HG02798 (cell line): ENCODE data around the gene KLHDC10.
"Not testable (repeated sequence)": the region's sequence is repeated elsewhere in the genome, so short reads cannot be mapped to it uniquely, and the experiment has no call there.

Source experiments
- ATAC-seq: cut with Tn5 transposase; IDR thresholded peaks from one replicate; pipeline ENCODE4 v1.9.1; 2021; ENCODE audit warnings: mild to moderate bottlenecking; ENCODE audit not compliant: unreplicated experiment, poor library complexity

The KLHDC10 gene

DNA sequence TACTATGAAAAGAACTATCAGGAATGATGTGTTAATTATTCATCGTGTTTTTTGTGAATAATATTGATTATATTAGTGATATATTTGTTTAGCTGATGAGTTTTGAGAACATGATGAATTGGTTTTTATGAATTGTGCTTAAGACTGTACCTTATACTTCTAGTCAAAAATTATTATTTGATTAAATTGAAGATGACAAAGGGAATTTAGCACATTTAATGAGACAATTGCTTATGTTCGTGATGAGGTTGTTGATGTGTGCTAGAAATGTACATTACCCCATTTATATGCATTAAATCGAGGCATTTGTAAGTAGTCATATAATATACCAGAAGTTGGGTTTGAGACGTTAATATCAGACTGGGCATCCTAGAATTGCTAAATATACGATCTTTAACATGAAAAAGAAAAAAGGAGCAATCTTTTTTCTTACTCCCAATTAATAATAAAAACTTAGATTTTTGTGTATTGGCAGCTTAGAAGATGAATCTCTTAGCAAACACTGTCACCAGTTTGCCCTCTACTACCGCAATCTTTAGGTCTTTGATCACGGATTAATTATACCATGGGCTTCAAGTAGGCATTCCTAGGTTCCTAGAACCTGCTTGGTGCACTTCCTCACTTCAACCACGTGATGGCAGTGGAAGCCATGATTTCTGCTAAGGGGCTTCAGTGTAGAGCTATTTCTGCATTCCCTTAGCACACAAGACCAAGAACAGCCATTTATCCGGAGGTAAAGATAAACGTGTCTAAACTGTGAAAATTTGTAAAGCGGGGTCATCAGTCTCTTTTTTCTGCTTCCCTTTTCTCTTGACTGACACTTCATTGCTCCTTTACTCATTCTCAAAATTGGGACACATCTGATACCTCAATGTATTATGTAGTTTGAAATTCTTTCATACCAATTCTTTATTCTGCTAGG, 1.6 kb downstream of the KLHDC10 start:
- ATAC-seq, result no peak

DNA sequence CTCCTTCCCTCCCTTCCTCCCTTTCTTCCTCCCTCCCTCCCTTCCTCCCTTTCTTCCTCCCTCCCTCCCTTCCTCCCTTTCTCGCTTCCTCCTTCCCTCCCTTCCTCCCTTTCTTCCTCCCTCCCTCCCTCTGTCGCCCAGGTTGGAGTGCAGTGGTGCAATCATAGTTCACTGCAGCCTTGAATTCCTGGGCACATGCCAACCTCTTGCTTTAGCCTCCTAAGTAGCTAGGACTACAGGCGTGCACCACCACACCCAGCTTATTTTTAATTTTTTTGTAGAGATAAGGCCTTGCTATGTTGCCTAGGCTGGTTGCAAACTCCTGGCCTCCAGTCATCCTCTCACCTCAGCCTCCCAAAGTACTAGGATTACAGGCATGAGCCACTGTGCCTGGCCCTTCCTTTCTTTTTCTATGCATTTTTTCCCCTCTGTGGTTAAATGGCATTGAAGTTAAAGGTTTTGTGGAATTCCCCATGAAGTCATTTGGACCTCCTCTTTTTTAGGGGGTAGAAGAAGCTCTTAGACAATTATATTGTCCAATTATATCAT, 9.6 kb downstream of the KLHDC10 start:
- ATAC-seq, result no peak

- not testable (repeated sequence) for ATAC-seq
Measured at GRCh38 chr7:130083497-130083896, 13.2 kb downstream of the KLHDC10 start.

DNA sequence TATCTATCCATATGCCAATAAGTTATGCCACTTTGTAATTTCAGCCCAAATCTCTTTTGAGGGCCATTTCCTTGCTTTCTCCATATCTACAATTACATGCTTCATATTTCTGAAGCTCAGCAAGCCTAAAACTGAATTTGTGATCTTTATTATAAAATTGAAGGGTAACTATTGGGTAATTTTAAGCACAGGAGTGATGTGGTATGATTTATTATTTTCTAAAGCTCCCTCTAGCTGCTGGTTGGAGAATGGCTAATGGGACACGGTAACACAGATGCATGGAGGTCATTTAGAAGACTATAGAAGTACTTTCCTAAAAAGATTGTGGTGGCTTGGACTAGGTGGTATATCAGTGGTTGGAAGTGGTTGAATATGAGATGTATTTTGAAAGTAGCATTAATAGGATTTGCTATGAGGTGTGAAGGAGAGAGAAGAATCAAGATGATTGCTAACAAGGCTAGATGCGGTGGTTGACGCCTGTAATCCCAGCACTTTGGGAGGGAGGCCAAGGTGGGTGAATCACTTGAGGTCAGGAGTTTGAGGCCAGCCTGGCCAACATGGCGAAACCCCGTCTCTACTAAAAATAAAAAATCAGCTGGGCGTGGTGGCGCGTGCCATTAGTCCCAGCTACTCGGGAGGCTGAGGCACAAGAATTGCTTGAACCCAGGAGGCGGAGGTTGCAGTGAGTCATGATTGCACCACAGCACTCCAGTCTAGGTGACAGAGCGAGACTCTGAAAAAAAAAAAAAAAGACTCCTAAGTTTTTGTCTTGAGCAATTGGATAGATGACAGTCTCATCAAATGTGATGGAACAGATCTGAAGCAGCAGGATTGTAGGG, 13.9 kb downstream of the KLHDC10 start:
- no peak for ATAC-seq

DNA sequence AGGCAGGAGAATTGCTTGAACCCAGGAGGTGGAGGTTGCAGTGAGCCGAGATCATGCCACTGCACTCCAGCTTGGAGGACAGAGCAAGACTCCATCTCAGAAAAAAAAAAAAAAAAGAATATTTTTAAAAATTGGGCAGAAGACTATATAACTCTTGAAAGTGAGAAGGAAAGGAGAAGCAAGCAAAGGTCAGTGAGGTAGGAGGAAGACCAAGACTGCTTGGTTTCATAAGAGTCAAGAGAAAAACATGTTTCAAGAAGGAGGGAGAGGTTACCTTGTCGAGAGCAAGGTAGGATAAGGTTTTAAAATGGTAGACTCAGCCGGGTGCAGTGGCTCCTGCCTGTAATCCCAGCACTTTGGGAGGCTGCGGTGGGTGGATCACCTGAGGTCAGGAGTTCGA, 14.9 kb downstream of the KLHDC10 start:
- not testable (repeated sequence) for ATAC-seq

GRCh38 chr7:130086938-130087337, 16.6 kb downstream of the KLHDC10 start:
- no peak for ATAC-seq

DNA sequence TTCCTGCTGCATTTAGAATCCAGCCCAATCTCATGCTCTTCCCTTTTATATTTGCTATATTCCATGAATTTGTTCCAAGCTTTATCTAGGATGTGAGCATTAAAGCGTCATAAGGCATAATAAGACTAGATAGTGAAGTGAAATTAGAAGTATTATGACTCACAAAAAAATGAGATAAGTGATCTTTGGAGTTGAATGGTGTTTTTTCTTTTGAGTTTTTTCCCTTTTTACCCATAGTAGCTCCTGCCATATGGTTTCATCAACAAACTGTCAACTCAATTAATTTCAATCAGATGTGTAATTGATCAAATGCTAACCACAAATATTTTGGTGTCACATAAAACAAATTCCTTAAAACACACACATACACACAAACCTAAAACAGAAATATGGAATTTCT, 17.0 kb downstream of the KLHDC10 start:
- no peak for ATAC-seq

- no peak for ATAC-seq
Measured at GRCh38 chr7:130090745-130091532, 20.6 kb downstream of the KLHDC10 start.

DNA sequence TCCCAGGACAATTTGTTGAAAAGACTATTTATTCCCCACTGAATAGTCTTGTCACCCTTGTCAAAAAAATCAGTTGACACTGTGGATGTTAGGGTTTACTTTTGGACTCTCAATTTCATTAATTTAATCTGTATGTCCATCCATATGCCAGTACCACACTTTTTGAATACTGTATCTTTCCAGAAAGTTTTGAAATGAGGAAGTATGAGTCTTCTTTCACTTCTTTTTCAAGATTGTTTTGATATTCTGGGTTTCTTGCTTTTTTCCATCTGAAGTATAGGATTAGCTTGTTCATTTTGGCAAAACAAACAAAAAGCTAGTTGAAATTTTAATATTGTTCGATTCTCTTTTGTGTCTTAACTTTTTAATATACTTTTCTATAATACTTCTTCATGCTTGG, 21.7 kb downstream of the KLHDC10 start:
- ATAC-seq, result no peak

DNA sequence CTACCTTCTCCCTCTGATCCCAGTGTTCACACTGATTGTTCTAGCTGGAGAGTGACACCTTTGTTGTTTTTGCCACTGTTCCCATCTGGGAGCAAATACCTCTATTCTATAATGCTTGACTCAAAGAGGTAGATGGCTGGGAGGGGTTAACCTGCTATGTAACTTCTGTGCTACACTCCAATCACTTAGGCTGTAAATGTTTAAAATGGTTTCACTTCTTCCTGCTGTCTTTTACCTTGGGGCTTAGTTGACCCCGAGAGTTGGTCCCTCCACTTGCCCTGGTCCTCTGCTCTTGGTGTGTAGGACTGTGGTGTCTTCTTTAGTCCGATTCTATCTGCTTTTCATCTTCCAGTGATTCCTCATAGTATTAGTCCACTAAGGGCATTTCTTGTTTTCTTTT, 22.3 kb downstream of the KLHDC10 start:
- ATAC-seq, result no peak

- no peak for ATAC-seq
Measured at GRCh38 chr7:130095812-130096211, 25.5 kb downstream of the KLHDC10 start.

GRCh38 chr7:130096243-130096827, 26.0 kb downstream of the KLHDC10 start:
- no peak for ATAC-seq

- ATAC-seq, result no peak
Measured at GRCh38 chr7:130099331-130099730, 29.0 kb downstream of the KLHDC10 start.

GRCh38 chr7:130102588-130102987, 32.3 kb downstream of the KLHDC10 start:
- ATAC-seq, result no peak

- ATAC-seq, result no peak
Measured at GRCh38 chr7:130107949-130108674, 37.8 kb downstream of the KLHDC10 start.

- ATAC-seq, result no peak
Measured at GRCh38 chr7:130108809-130109208, 38.5 kb downstream of the KLHDC10 start.

DNA sequence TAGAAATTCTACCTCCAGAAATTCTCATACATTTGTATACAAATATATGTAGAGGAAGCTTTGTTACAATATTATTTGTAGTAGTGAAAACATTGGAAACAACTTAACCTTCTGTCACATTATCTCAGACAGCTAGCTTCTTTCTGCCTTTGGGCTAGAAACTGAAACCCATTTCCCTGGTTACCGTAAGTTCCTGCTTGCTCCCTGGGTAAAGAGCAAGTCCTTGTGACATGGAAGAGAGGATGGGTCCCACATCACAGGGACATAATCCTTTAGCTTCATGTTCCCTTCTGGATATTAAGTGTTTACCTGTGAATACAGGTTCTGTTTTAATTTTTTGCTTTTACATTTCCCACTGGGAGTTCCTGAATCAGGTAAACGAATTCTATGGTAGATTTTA, 41.8 kb downstream of the KLHDC10 start:
- ATAC-seq, result no peak

GRCh38 chr7:130112662-130113425, 42.5 kb downstream of the KLHDC10 start:
- ATAC-seq, result no peak

DNA sequence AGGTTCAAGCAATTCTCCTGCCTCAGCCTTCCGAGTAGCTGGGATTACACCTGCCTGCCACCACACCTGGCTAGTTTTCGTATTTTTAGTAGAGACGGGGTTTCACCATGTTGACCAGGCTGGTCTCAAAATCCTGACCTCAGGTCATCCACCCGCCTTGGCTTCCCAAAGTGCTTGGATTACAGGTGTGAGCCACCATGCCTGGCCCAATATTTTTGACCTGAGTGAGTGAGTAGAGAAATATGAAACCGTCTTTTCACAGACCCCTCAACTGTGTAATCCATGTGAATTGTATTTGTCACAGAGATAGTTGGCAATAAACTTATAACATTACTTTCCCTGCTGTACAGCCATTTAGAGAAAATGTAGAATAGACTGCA, 43.1 kb downstream of the KLHDC10 start:
- not testable (repeated sequence) for ATAC-seq
